ENCODE measurements around the gene PIEZO2. TPM values are rescaled to one million over a fixed set of nuclear protein-coding genes. Genes with fewer than 3 reads are reported as not detected.
A peak's percentile ranks its signal among the peaks of the same experiment; 100 is the strongest.
"Not testable (repeated sequence)": the region's sequence is repeated elsewhere in the genome, so short reads cannot be mapped to it uniquely, and the experiment has no call there.

PIEZO2 gene
- total RNA-seq, 2 experiments from 2014 or later = not detected

- Mint-ChIP-seq H3K36me3 (ENCODE audit: low read depth) (no peaks in the 10 kb centered on the region), H3K27ac (no peak overlapping the region), H3K4me3 (no peak overlapping the region), H3K27me3 (peaks cover 2% of the 10 kb centered on the region), H3K4me1 (no peaks in the 10 kb centered on the region), H3K9me3 (no peaks in the 10 kb centered on the region)
- CTCF ChIA-PET = no interaction called here
- DNase-seq = no peak
- POLR2A ChIA-PET = no interaction called here
Observed at GRCh38 chr18:10681581-10682367, 467.6 kb downstream of the PIEZO2 start.

GRCh38 chr18:10680271-10680596, 469.1 kb downstream of the PIEZO2 start:
- CTCF ChIA-PET = no interaction called here
- no peaks in the 10 kb centered on the region for H3K36me3 Mint-ChIP-seq (ENCODE audit: low read depth)
- H3K4me3 Mint-ChIP-seq = no peak overlapping the region
- H3K27ac Mint-ChIP-seq = no peak overlapping the region
- DNase-seq = no peak
- POLR2A ChIA-PET = no interaction called here
- H3K9me3 Mint-ChIP-seq = no peaks in the 10 kb centered on the region
- peaks cover 2% of the 10 kb centered on the region for H3K27me3 Mint-ChIP-seq
- no peaks in the 10 kb centered on the region for H3K4me1 Mint-ChIP-seq

- no peak for DNase-seq
- ChIA-PET CTCF (no interaction called here), POLR2A (no interaction called here)
- H3K27me3 Mint-ChIP-seq = peaks cover 2% of the 10 kb centered on the region
- no peaks in the 10 kb centered on the region for H3K9me3 Mint-ChIP-seq
- H3K27ac Mint-ChIP-seq = no peak overlapping the region
- no peaks in the 10 kb centered on the region for H3K4me1 Mint-ChIP-seq
- no peaks in the 10 kb centered on the region for H3K36me3 Mint-ChIP-seq (ENCODE audit: low read depth)
- H3K4me3 Mint-ChIP-seq = no peak overlapping the region
Observed at GRCh38 chr18:10679557-10680270, 469.7 kb downstream of the PIEZO2 start.

- Mint-ChIP-seq H3K36me3 (ENCODE audit: low read depth) (no peaks in the 10 kb centered on the region), H3K27me3 (peaks cover 2% of the 10 kb centered on the region), H3K27ac (no peak overlapping the region), H3K4me1 (no peaks in the 10 kb centered on the region), H3K4me3 (no peak overlapping the region), H3K9me3 (no peaks in the 10 kb centered on the region)
- DNase-seq = no peak
- POLR2A ChIA-PET = no interaction called here
- CTCF ChIA-PET = interaction anchor here (1.2 kb wide), 1 partner anchor 13 kb away, joined by 3 read pairs; no protein-coding TSS in a partner anchor
Observed at GRCh38 chr18:10671441-10671840, 477.9 kb downstream of the PIEZO2 start.

- ChIA-PET CTCF (interaction anchor here (1.2 kb wide), 1 partner anchor 12 kb away, joined by 3 read pairs; no protein-coding TSS in a partner anchor), POLR2A (no interaction called here)
- H3K4me3 Mint-ChIP-seq = no peak overlapping the region
- H3K27me3 Mint-ChIP-seq = peaks cover 2% of the 10 kb centered on the region
- no peaks in the 10 kb centered on the region for H3K4me1 Mint-ChIP-seq
- H3K9me3 Mint-ChIP-seq = no peaks in the 10 kb centered on the region
- H3K27ac Mint-ChIP-seq = no peak overlapping the region
- H3K36me3 Mint-ChIP-seq (ENCODE audit: low read depth) = no peaks in the 10 kb centered on the region
- DNase-seq = no peak
Observed at GRCh38 chr18:10670856-10671255, 478.5 kb downstream of the PIEZO2 start.

GRCh38 chr18:10669441-10670100, 479.8 kb downstream of the PIEZO2 start:
- Mint-ChIP-seq H3K36me3 (ENCODE audit: low read depth) (no peaks in the 10 kb centered on the region), H3K27ac (no peak overlapping the region), H3K27me3 (peaks cover 2% of the 10 kb centered on the region), H3K4me3 (no peak overlapping the region), H3K4me1 (no peaks in the 10 kb centered on the region), H3K9me3 (no peaks in the 10 kb centered on the region)
- ChIA-PET POLR2A (no interaction called here), CTCF (no interaction called here)
- no peak for DNase-seq

GRCh38 chr18:10663750-10664149, 485.6 kb downstream of the PIEZO2 start:
- no peaks in the 10 kb centered on the region for H3K4me1 Mint-ChIP-seq
- no peaks in the 10 kb centered on the region for H3K36me3 Mint-ChIP-seq (ENCODE audit: low read depth)
- H3K27me3 Mint-ChIP-seq = no peaks in the 10 kb centered on the region
- no peaks in the 10 kb centered on the region for H3K9me3 Mint-ChIP-seq
- H3K27ac Mint-ChIP-seq = no peak overlapping the region
- no peak for DNase-seq
- no peak overlapping the region for H3K4me3 Mint-ChIP-seq
- CTCF ChIA-PET = no interaction called here
- POLR2A ChIA-PET = no interaction called here

- POLR2A ChIA-PET = no interaction called here
- DNase-seq = no peak
- no peaks in the 10 kb centered on the region for H3K4me1 Mint-ChIP-seq
- H3K4me3 Mint-ChIP-seq = no peak overlapping the region
- no peak overlapping the region for H3K27ac Mint-ChIP-seq
- CTCF ChIA-PET = no interaction called here
- no peaks in the 10 kb centered on the region for H3K9me3 Mint-ChIP-seq
- H3K36me3 Mint-ChIP-seq (ENCODE audit: low read depth) = no peaks in the 10 kb centered on the region
- H3K27me3 Mint-ChIP-seq = no peaks in the 10 kb centered on the region
Observed at GRCh38 chr18:10661317-10661716, 488.1 kb downstream of the PIEZO2 start.

- POLR2A ChIA-PET = no interaction called here
- H3K4me1 Mint-ChIP-seq = no peaks in the 10 kb centered on the region
- no peaks in the 10 kb centered on the region for H3K9me3 Mint-ChIP-seq
- no peaks in the 10 kb centered on the region for H3K27me3 Mint-ChIP-seq
- CTCF ChIA-PET = no interaction called here
- H3K36me3 Mint-ChIP-seq (ENCODE audit: low read depth) = no peaks in the 10 kb centered on the region
- no peak overlapping the region for H3K4me3 Mint-ChIP-seq
- no peak overlapping the region for H3K27ac Mint-ChIP-seq
- no peak for DNase-seq
Observed at GRCh38 chr18:10660179-10660884, 489.0 kb downstream of the PIEZO2 start.

- ChIA-PET CTCF (no interaction called here), POLR2A (no interaction called here)
- Mint-ChIP-seq H3K4me3 (no peak overlapping the region), H3K27ac (peak overlapping the region; percentile 48), H3K27me3 (no peaks in the 10 kb centered on the region), H3K9me3 (no peaks in the 10 kb centered on the region), H3K36me3 (ENCODE audit: low read depth) (no peaks in the 10 kb centered on the region), H3K4me1 (no peaks in the 10 kb centered on the region)
- no peak for DNase-seq
Observed at GRCh38 chr18:10659594-10659993, 489.8 kb downstream of the PIEZO2 start.

GRCh38 chr18:10659000-10659399, 490.4 kb downstream of the PIEZO2 start:
- no peaks in the 10 kb centered on the region for H3K27me3 Mint-ChIP-seq
- ChIA-PET POLR2A (no interaction called here), CTCF (interaction anchor here (1.2 kb wide), 1 partner anchor 12 kb away, joined by 3 read pairs; no protein-coding TSS in a partner anchor)
- no peaks in the 10 kb centered on the region for H3K9me3 Mint-ChIP-seq
- DNase-seq = no peak
- no peak overlapping the region for H3K4me3 Mint-ChIP-seq
- no peak overlapping the region for H3K27ac Mint-ChIP-seq
- no peaks in the 10 kb centered on the region for H3K36me3 Mint-ChIP-seq (ENCODE audit: low read depth)
- H3K4me1 Mint-ChIP-seq = no peaks in the 10 kb centered on the region

- DNase-seq; H3K36me3 Mint-ChIP-seq (ENCODE audit: low read depth); POLR2A ChIA-PET; H3K27me3 Mint-ChIP-seq; H3K27ac Mint-ChIP-seq; H3K4me3 Mint-ChIP-seq; H3K4me1 Mint-ChIP-seq; CTCF ChIA-PET; H3K9me3 Mint-ChIP-seq: not testable (repeated sequence)
Observed at GRCh38 chr18:10644003-10644402, 505.4 kb downstream of the PIEZO2 start.

GRCh38 chr18:10642915-10643524, 506.3 kb downstream of the PIEZO2 start:
- POLR2A ChIA-PET; H3K9me3 Mint-ChIP-seq; CTCF ChIA-PET; H3K27me3 Mint-ChIP-seq; H3K4me3 Mint-ChIP-seq; H3K27ac Mint-ChIP-seq; DNase-seq; H3K36me3 Mint-ChIP-seq (ENCODE audit: low read depth); H3K4me1 Mint-ChIP-seq: not testable (repeated sequence)
